KG1 (cell line): ENCODE results near the gene PLN.

Source experiments
- DNase-seq: peaks from one replicate; lab custom pipeline; 2025; lab: John Stamatoyannopoulos, UW

PLN gene

GRCh38 chr6:118537574-118537973 lies 10.5 kb upstream of the PLN start:
- DNase-seq = no peak

GRCh38 chr6:118542184-118542952 lies 5.7 kb upstream of the PLN start:
- DNase-seq = no peak

DNA sequence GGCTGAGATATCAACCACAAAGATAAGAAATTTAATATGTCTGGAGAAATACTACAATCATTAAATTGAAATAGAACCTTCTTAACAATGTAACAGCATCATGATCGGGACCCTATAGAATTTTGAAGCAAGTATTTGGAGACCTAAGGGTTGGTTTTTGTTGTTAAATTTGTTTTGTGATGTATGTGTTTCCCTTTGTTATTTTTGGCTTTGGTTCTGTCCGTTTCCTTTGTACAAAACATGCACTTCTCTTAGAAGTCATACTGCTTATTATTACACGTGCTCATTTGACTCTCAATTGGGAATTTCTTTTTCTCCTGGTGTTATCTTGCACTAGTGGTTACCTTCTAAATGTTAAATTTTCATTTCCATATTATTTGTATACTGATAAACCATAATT lies 4.0 kb upstream of the PLN start:
- DNase-seq = no peak

DNA sequence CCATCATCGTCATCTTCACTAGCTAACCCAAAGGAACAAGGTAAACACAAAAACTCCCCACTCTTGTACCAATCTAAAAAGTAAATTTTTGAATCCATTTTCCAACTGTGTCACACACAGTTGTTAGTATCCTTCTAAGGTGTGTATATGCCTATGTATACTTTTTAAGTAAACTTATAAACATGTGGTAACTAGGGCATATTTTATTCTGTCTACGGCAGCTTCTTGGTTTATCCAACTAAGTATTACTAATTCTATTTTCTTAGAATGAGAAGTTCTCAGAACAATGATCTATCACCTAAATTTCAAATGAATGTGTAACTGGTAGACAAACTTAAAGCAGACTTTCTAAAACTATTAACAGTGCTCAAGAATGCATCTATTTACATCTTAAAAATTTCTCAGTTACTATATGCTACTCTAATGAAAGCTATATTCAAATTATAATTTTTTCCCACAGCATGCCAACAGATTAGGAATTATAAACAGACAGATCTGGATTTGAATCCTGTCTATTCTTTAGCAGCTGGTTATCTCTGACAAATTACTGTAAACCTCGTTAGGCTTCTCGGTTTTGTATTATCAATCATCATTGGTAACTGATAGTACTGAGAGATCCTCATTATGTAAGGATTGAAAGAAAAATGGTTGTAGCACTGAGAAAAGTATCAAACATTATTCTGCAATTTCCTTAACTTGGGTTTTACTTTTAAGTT lies 1.8 kb upstream of the PLN start:
- DNase-seq = no peak

DNA sequence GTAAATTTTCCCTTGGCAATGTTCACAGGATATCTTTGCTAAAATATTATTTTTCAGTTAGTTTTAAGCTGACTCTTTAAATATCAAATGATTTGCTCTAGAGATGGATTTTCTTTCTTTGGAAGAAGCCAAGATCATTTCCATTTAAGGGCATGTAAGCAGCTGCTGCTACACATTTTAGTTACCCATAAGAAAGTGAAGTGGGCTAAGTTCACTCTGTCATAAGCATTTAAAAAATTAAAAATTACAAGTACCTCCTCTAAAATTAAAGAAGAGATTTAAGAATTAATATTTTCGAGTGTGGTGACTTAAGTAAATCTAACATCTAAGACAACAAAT lies 1.2 kb upstream of the PLN start:
- DNase-seq = no peak

DNA sequence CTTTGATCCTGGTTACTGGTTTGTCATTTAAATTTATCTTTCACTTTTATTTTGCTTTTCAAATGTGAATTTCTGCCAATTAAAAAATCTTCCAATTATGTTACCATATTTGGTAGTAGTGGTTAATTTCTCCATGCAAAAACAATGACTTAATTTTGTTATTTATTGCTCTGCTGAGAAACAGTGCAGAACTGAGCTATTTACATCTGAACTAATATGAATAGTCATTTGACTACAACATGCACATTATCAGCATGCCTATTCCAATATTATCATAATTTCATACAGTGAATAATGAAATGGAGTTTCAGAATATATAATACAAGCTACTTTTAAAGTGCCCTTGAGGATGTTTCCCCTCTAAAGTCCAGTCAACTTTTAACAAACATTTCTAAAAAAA lies 517 bp downstream of the PLN start:
- DNase-seq = no peak

GRCh38 chr6:118551063-118552053 lies 3.3 kb downstream of the PLN start:
- DNase-seq = no peak

DNA sequence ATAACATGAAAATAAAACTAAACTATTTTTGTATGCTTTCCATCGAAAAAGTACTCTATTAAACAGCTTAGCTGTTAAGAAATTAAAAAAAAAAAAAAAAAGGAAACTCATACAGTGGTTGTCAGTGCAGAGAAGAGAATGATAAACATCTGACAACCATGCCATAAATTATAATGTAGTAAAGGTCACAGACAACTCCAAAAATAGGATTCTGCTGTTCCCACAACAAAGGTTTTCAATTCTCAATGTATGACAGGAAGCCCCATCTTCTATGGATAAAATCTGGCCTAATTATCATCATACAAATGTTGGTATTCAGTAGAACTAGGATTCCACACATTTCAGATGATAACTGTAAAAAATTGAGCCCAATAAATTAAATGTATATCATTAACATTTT lies 5.0 kb downstream of the PLN start:
- DNase-seq = no peak

- DNase-seq = no peak
Measured at GRCh38 chr6:118554698-118555097, 6.6 kb downstream of the PLN start.

- DNase-seq = peak; percentile 59
Measured at GRCh38 chr6:118558464-118559217, 10.5 kb downstream of the PLN start.

DNA sequence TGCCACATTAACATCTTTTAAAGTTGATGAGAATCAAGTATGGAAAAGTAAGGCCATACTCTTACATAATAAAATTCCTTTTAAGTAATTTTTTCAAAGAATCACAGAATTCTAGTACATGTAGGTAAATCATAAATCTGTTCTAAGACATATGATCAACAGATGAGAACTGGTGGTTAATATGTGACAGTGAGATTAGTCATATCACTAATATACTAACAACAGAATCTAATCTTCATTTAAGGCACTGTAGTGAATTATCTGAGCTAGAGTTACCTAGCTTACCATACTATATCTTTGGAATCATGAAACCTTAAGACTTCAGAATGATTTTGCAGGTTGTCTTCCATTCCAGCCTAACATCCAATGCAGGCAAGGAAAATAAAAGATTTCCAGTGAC lies 11.6 kb downstream of the PLN start:
- no peak for DNase-seq

- DNase-seq = no peak
Measured at GRCh38 chr6:118562248-118562647, 14.2 kb downstream of the PLN start.

DNA sequence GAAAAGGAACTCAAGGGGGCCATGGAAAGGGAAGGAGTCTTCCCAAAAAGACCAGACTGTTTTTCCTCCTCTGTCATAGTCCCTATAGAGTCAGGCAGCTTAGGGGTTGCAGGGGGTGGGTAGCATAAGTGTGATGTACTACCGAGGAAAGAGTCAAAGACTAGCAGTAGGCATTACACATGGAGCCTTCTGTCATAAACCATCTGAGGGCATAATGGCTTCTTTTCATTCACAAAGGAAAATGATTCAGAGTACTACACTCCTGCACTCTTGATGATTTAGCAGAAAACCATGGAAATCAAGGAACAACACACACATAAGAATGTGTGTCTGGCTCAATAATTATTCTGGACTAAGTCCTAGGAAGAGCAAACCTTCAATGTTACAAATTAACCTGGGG lies 14.9 kb downstream of the PLN start:
- no peak for DNase-seq

- no peak for DNase-seq
Measured at GRCh38 chr6:118565311-118565960, 17.3 kb downstream of the PLN start.

DNA sequence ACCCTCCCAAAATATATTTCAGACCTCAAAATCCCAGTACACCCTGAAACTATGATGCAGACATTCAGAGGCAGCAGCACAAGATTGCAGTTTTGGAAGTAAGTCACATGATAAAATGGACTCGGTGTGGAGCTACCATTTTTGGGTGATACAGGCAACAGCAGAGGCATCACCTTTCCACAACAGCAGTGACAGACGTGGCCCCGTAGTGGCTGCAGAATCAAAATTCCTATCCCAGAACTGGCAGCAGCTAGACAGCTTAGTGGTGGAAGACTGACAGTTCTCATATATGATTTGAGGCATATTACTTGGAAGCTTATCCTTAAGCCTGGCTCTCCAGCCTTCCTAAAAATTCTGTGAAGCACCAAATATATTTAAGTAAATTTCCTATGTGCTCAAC lies 19.9 kb downstream of the PLN start:
- DNase-seq = no peak

DNA sequence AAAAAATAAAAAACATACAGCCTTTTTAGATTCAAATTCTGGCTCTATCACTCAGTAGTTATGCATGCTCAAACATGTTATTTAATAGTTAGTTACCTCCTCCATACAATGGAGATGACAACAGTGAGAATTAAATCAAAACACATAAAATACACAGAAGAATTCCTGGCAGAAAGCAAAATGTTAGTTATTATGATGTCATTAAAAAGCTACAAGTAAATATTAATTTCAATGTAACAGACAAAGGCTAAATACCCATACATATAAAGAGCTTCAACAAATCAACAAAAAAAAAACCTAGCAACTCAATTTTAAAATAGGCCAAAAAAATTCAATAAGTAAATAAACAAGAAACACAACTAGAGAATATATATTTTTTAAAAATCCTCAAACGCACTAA lies 21.4 kb downstream of the PLN start:
- DNase-seq = no peak

GRCh38 chr6:118571121-118571520 lies 23.0 kb downstream of the PLN start:
- no peak for DNase-seq

DNA sequence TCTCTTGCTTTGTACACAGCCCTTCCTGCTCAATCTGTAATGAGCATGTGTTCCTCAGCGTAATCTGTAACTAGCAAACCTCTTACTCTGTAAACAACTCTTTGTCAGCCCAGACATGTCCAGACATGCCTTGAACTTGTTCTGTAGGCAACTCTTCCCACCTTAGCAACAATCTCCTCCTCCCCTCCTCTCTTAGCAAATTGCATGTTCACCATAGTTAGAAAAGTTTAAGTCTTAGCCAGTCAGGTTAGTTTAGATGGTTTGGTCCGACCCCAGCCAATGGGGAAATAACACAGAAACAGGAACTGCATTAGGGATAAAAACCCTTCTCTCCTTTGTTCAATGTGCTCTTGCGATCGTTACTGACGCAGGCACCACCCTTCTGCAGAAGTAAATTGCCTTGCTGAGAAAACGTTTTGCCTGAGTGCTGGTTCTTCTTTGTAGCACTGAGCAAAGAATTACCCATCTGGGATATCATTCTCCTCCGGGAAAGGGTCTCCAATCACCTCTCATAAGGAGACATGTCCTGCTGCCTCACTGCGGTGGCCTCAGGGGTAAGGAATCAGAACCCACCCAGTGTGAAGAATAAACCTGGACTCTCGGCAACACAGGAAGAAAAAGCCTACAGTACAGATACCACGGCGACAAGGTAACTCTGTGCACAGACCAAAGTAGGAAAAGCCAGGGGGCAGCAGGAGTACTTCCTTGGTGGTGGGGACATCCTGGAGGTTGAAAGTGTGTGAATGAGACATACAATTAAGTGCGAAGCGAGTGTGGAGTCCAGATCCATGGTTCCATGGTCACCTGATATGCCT lies 26.2 kb downstream of the PLN start:
- no peak for DNase-seq

GRCh38 chr6:118577972-118578371 lies 29.9 kb downstream of the PLN start:
- DNase-seq = no peak

GRCh38 chr6:118578617-118579016 lies 30.5 kb downstream of the PLN start:
- no peak for DNase-seq

DNA sequence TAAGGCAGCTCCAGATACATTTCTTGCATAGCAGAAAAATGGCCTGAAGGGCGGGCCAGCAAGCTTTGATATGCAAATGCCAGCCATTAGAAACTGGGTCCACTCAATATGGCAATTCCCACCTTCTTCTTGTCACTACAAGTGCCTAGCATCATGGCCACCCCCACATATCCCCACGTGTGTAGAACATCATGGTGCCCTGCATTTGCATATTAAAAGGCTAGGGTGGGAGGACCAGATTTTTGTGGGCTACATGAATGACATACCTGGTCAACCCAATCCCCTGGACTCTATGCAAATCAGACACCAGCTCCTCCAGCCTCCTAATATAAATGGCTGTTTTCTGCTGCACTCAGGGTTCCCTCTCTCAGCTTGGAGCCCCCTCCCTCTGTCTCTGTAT lies 31.7 kb downstream of the PLN start:
- DNase-seq = no peak
